DMS153 treated with DMSO at 0.1 percent for 48 hours (cell line): ENCODE data around the gene UBR7.
"Not testable (repeated sequence)": the region's sequence is repeated elsewhere in the genome, so short reads cannot be mapped to it uniquely, and the experiment has no call there.

Experiments
- DNase-seq: peaks from one replicate; lab custom pipeline; 2025; ENCODE audit not compliant: unreplicated experiment; lab: John Stamatoyannopoulos, UW

UBR7 gene

GRCh38 chr14:93195316-93195999 is 11.6 kb upstream of the UBR7 start:
- DNase-seq: no peak

- no peak for DNase-seq
These were observed 8.0 kb upstream of the UBR7 start for GRCh38 chr14:93199031-93199430.

- DNase-seq: no peak
These were observed 6.5 kb upstream of the UBR7 start for GRCh38 chr14:93200553-93200952.

- DNase-seq: no peak
These were observed 5.8 kb upstream of the UBR7 start for GRCh38 chr14:93201155-93201704.

GRCh38 chr14:93207468-93208308 is 632 bp downstream of the UBR7 start:
- DNase-seq: no peak

GRCh38 chr14:93212432-93212831 is 5.4 kb downstream of the UBR7 start:
- DNase-seq: no peak

GRCh38 chr14:93214598-93214997 is 7.5 kb downstream of the UBR7 start:
- no peak for DNase-seq

- DNase-seq: peak; percentile 16
These were observed 12.2 kb downstream of the UBR7 start for GRCh38 chr14:93219103-93219726.

- no peak for DNase-seq
These were observed 13.5 kb downstream of the UBR7 start for GRCh38 chr14:93220509-93220908.

GRCh38 chr14:93223565-93223964 is 16.5 kb downstream of the UBR7 start:
- DNase-seq: no peak

GRCh38 chr14:93228550-93228949 is 21.5 kb downstream of the UBR7 start:
- no peak for DNase-seq

GRCh38 chr14:93230539-93230938 is 23.5 kb downstream of the UBR7 start:
- DNase-seq: no peak

GRCh38 chr14:93231129-93231979 is 24.3 kb downstream of the UBR7 start:
- DNase-seq: peak; percentile 20

- DNase-seq: no peak
These were observed 25.1 kb downstream of the UBR7 start for GRCh38 chr14:93232159-93232558.

GRCh38 chr14:93233078-93233477 is 26.0 kb downstream of the UBR7 start:
- DNase-seq: not testable (repeated sequence)

GRCh38 chr14:93234798-93235197 is 27.7 kb downstream of the UBR7 start:
- peak; percentile 8 for DNase-seq

GRCh38 chr14:93239869-93240677 is 33.0 kb downstream of the UBR7 start:
- no peak for DNase-seq

GRCh38 chr14:93240678-93241000 is 33.6 kb downstream of the UBR7 start:
- DNase-seq: no peak

- no peak for DNase-seq
These were observed 38.8 kb downstream of the UBR7 start for GRCh38 chr14:93245764-93246420.

GRCh38 chr14:93246534-93246933 is 39.5 kb downstream of the UBR7 start:
- DNase-seq: no peak
